Naive thymus-derived CD8-positive, alpha-beta T cell (primary cell): ENCODE results near the gene CAMTA1. TPM values are rescaled to one million over a fixed set of nuclear protein-coding genes. Genes with fewer than 3 reads are reported as not detected.
A peak's percentile ranks its signal among the peaks of the same experiment; 100 is the strongest.
"Not testable (repeated sequence)": the region's sequence is repeated elsewhere in the genome, so short reads cannot be mapped to it uniquely, and the experiment has no call there.

ENCODE experiments used
- ATAC-seq, 2 donors: fragments of 150-1000 bp; cut with Tn5 transposase in 1 of 2; sonication (Bioruptor Pico), chemical (Tn5 transposase) in 1 of 2; 1 replicate in 1 of 2; 2 replicates in 1 of 2; pipeline ENCODE4 v1.10.0; 2021; ENCODE audit warnings: mild to moderate bottlenecking in 2 of 2, moderate library complexity in 2 of 2
- POLR2A ChIA-PET: fragments of 350-600 bp; sonication (Branson Sonifier 250); formaldehyde crosslinking; loops from one replicate; lab custom pipeline; 2021; ENCODE audit warnings: antibody characterized with exemption; lab: Charles Lee
- DNase-seq, 10 donors: peaks; one replicate each; pipeline versions ENCODE4 v3.0.0 to v3.0.0-alpha.2; 2020 to 2022
- H3K27ac Mint-ChIP-seq, 10 donors: one replicate each; pipeline ENCODE4 v1.8.0; 2020 to 2022; ENCODE audit warnings: mild to moderate bottlenecking in 10 of 10, mixed read lengths in 10 of 10, moderate library complexity in 4 of 10, inconsistent platforms in 1 of 10
- H3K27me3 Mint-ChIP-seq, 5 donors: one replicate each; pipeline ENCODE4 v1.8.0; 2021 to 2022; ENCODE audit warnings: mixed read lengths in 5 of 5
- H3K36me3 Mint-ChIP-seq, 3 donors: one replicate each; pipeline ENCODE4 v1.8.0; 2020 to 2022; ENCODE audit warnings: mixed read lengths in 3 of 3, mild to moderate bottlenecking in 2 of 3, inconsistent platforms in 1 of 3
- H3K4me1 Mint-ChIP-seq, 4 donors: one replicate each; pipeline ENCODE4 v1.8.0; 2021 to 2022; ENCODE audit warnings: mixed read lengths in 4 of 4
- H3K4me3 Mint-ChIP-seq, 10 donors: one replicate each; pipeline ENCODE4 v1.8.0; 2020 to 2022; ENCODE audit warnings: mild to moderate bottlenecking in 10 of 10, mixed read lengths in 10 of 10, moderate library complexity in 6 of 10, inconsistent platforms in 1 of 10
- H3K9me3 Mint-ChIP-seq, 9 donors: one replicate each; pipeline ENCODE4 v1.8.0; 2020 to 2022; ENCODE audit warnings: mixed read lengths in 9 of 9, mild to moderate bottlenecking in 3 of 9, inconsistent platforms in 1 of 9, moderate library complexity in 1 of 9
- polyA plus RNA-seq, 3 donors: library from polyadenylated mRNA; unstranded; fragments of 300-500 nt; fragmentation: Illumina TruSeq; gene quantifications; one replicate each; pipeline ENCODE4 v1.2.3, GENCODE V29; 2021
- total RNA-seq, 8 experiments: library from RNA in 2 of 8; stranded (reverse) in 2 of 8; gene quantifications; one replicate each; pipeline ENCODE4 v1.2.3 and lab custom pipeline; 2021 to 2026

The CAMTA1 gene, protein sequence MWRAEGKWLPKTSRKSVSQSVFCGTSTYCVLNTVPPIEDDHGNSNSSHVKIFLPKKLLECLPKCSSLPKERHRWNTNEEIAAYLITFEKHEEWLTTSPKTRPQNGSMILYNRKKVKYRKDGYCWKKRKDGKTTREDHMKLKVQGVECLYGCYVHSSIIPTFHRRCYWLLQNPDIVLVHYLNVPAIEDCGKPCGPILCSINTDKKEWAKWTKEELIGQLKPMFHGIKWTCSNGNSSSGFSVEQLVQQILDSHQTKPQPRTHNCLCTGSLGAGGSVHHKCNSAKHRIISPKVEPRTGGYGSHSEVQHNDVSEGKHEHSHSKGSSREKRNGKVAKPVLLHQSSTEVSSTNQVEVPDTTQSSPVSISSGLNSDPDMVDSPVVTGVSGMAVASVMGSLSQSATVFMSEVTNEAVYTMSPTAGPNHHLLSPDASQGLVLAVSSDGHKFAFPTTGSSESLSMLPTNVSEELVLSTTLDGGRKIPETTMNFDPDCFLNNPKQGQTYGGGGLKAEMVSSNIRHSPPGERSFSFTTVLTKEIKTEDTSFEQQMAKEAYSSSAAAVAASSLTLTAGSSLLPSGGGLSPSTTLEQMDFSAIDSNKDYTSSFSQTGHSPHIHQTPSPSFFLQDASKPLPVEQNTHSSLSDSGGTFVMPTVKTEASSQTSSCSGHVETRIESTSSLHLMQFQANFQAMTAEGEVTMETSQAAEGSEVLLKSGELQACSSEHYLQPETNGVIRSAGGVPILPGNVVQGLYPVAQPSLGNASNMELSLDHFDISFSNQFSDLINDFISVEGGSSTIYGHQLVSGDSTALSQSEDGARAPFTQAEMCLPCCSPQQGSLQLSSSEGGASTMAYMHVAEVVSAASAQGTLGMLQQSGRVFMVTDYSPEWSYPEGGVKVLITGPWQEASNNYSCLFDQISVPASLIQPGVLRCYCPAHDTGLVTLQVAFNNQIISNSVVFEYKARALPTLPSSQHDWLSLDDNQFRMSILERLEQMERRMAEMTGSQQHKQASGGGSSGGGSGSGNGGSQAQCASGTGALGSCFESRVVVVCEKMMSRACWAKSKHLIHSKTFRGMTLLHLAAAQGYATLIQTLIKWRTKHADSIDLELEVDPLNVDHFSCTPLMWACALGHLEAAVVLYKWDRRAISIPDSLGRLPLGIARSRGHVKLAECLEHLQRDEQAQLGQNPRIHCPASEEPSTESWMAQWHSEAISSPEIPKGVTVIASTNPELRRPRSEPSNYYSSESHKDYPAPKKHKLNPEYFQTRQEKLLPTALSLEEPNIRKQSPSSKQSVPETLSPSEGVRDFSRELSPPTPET (N-terminal part only)
- total RNA-seq, result 10 to 100 TPM; 32.6 to 37.1 TPM
- polyA plus RNA-seq, result 10 to 100 TPM; 47.3 to 78.3 (median 67.4) TPM
- total RNA-seq (lab: John Stamatoyannopoulos, UW), result 9.8 to 20.5 (median 14.4) reads per million in 6 experiments

DNA sequence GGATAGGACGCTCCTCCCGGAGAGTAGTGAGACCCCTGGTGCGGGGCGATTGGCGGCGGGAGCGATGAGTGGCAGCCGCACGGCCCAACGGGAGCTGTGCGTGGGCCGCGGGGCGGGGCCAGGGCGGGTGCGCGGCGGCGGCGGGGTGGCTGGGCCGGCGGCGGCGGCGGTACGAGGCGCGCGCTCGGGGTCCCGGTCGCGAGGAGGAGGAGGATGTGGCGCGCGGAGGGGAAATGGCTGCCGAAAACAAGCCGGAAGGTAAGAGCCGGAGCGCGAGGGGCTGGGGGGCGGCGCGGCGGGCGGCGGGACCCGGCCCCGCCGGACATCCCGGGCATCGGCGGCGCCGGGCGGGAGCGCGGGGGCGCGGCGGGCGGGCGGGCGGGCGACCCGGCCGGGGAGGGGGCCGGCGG, at the start of gene CAMTA1:
TSS of gene CAMTA1 (plus strand) at position 137 of the 410 bp plus-strand sequence. CDS start at position 214, 77 bp downstream.
- Mint-ChIP-seq H3K27ac (peak within 1 kb of the TSS; percentile 88 to 98 (median 96)), H3K36me3 (peaks cover 0 to 2% (median 0%) of the 10 kb centered on the region in 3 donors), H3K9me3 (no peaks in the 10 kb centered on the region), H3K27me3 (no peaks in the 10 kb centered on the region), H3K4me1 (peaks cover 28 to 52% (median 49%) of the 10 kb centered on the region in 4 donors), H3K4me3 (peak within 1 kb of the TSS; percentile 83 to 98 (median 96))
- POLR2A ChIA-PET, result interaction anchor here (0.6 to 2.3 kb wide), 8 partner anchors 10 to 1177 kb away, joined by 3 to 12 read pairs (median 6); partner anchors contain the start of genes DNAJC11, KLHL21, PARK7 and ZBTB48
- DNase-seq (peak in 2 of 10 donors; percentile 97 to 99), ATAC-seq (peak; percentile 81 to 85)

DNA sequence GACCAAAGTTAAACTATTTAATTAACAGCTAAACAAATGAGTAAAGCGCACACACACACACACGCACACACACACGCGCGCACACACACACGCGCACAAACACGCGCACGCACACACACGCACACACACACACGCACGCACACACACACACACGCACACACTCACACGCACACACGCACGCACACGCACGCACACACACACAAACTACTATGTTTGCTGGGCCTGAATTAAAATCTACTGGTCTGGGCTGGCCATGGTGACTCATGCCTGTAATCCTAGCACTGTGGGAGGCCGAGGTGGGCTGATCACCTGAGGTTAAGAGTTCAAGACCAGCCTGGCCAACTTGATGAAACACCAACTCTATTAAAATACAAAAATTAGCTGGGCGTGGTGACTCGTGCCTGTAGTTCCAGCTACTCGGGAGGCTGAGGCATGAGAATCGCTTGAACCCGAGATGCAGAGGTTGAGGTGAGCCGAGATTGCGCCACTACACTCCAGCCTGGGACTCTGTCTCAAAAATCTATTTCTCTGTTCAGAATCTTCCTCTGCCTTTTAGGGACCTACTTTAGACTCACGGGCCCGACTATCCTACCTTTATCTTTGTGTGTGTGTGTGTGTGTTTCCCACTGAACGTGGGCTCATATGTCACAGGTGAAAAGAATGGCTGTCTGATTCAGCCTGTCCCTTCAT, 46.1 kb upstream of the CAMTA1 start:
- POLR2A ChIA-PET, result no interaction called here
- H3K27ac Mint-ChIP-seq, result peak overlapping the region in 2 of 10 donors; percentile 61 to 71
- ATAC-seq (no peak), DNase-seq (no peak)
- peaks cover 5 to 21% (median 11%) of the 10 kb centered on the region in 4 donors for H3K4me1 Mint-ChIP-seq
- no peaks in the 10 kb centered on the region for H3K9me3 Mint-ChIP-seq
- peaks cover 2 to 8% (median 3%) of the 10 kb centered on the region in 5 donors for H3K27me3 Mint-ChIP-seq
- H3K36me3 Mint-ChIP-seq, result no peaks in the 10 kb centered on the region
- H3K4me3 Mint-ChIP-seq, result no peak overlapping the region

DNA sequence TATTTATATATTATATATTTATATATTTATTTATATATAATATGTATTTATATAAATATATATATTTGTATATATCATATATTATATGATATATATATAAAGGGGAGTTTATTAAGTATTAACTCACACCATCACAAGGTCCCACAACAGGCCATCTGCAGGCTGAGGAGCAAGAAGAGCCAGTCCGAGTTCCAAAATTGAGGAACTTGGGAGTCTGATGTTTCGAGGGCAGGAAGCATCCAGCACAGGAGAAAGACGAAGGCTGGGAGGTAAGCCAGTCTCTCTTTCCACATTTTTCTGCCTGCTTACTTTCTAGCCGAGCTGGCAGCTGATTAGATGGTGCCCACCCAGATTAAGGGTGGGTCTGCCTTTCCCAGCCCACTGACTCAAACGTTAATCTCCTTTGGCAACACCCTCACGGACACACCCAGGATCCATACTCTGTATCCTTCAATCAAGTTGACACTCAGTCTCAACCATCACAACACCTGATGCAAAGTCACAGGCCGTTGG, 42.5 kb upstream of the CAMTA1 start:
- not testable (repeated sequence) for H3K27me3 Mint-ChIP-seq, ATAC-seq, H3K9me3 Mint-ChIP-seq, DNase-seq, H3K36me3 Mint-ChIP-seq, H3K4me3 Mint-ChIP-seq
- Mint-ChIP-seq H3K27ac (peak overlapping the region in 2 of 10 donors; percentile 42 to 77), H3K4me1 (peaks cover 3 to 15% (median 11%) of the 10 kb centered on the region in 4 donors)
- POLR2A ChIA-PET, result interaction anchor here (2.4 kb wide), 1 partner anchor 42 kb away, joined by 12 read pairs; the partner anchor contains the start of gene CAMTA1

DNA sequence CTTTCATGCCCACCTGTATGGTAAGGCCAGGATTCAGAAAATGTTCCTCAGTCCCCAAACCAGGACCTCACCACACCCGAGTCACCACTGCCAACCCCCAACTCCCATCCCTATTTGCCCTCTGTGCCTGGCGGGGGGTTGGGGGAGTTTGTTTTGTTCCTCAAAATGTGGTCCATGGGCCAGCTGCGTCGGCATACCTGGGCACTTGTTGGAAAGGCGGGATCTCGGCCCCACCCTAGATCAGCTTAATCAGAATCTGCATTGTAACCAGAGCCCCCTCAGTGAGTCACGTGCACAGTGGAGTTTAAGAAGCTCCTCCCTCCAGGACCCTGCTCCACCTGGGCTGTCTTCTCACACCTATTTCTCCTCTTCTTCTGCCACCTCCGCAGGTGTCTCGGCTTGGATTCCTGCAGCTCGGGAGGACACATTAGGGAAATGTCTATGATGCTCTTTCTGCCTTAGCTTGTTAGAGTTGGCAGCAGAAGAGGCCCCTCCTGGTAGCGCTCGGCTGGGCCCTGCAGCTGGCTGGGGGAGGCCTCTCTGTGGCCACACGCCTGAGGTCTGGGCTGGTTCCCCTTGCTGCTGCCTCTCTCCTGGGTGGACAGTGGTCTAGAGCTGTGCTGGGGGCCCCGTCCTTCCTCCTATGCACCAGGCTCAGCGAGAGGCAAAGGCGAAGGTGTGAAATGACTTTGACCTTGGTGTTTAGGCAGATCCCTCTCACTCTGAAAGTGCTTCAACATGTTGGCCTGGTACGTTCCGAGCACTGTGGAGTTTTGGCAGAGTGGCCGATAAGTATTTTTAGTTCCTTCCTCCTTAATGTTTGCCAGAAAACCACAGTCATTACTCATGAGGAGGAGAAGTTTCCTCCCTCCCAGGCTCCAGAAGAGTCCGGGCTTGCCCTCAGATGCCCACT, 41.8 kb upstream of the CAMTA1 start:
- Mint-ChIP-seq H3K27me3 (peaks cover 0 to 9% (median 8%) of the 10 kb centered on the region in 5 donors), H3K4me3 (peak overlapping the region in 3 of 10 donors; percentile 16 to 31 (median 20)), H3K9me3 (no peaks in the 10 kb centered on the region), H3K36me3 (no peaks in the 10 kb centered on the region), H3K27ac (peak overlapping the region in 2 of 10 donors; percentile 35 to 77), H3K4me1 (peaks cover 3 to 15% (median 11%) of the 10 kb centered on the region in 4 donors)
- ATAC-seq (peak; percentile 51 to 54), DNase-seq (peak in 6 of 10 donors; percentile 6 to 76 (median 48))
- POLR2A ChIA-PET, result interaction anchor here (0.8 to 2.4 kb wide), 2 partner anchors 41 to 42 kb away, joined by 4 to 12 read pairs; partner anchors contain the start of genes CAMTA1 and DNAJC11

DNA sequence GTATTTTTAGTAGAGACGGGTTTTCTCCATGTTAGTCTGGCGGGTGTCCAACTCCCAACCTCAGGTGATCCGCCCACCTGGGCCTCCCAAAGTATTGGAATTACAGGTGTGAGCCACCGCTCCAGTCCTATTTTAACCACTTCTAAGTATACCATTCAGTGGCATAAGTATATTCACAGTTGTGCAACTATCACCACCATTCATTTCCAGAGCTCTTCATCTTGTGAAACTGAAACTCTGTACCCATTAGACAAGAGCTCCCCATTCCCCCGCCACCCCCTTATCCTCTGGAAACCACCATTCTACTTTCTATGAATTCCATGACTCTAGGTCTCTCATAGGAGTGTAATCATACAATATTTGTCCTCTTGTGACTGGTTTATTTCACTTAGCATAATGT, 40.2 kb upstream of the CAMTA1 start:
- POLR2A ChIA-PET, result interaction anchor here (0.6 kb wide), 1 partner anchor 350 kb away, joined by 5 read pairs; no protein-coding TSS in a partner anchor
- Mint-ChIP-seq H3K27me3 (peaks cover 0 to 18% (median 8%) of the 10 kb centered on the region in 5 donors), H3K27ac (no peak overlapping the region), H3K36me3 (no peaks in the 10 kb centered on the region), H3K4me1 (peaks cover 3 to 15% (median 11%) of the 10 kb centered on the region in 4 donors), H3K9me3 (no peaks in the 10 kb centered on the region), H3K4me3 (no peak overlapping the region)
- ATAC-seq (no peak), DNase-seq (peak in 1 of 10 donors; percentile 17)

DNA sequence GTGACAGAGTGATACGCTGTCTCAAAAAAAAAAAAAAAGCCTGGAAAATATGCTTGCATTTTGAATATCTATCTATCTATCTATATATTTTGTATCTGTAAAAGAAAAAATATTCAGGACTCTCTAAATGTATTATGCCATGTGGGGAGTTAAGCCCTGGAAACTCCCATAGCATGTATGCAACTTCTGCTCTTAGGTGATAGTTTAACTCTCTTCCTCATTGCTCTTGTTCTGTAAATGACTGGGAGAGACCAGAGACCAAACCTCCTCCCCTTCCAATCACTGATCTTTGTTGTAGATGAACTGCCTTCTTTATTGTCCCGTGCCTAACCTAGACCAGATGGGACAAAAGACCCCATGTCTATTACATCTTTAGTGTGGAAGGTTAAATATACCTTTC, 37.6 kb upstream of the CAMTA1 start:
- POLR2A ChIA-PET, result no interaction called here
- DNase-seq (no peak), ATAC-seq (no peak)
- no peaks in the 10 kb centered on the region for H3K9me3 Mint-ChIP-seq
- H3K36me3 Mint-ChIP-seq, result no peaks in the 10 kb centered on the region
- peak overlapping the region in 1 of 10 donors; percentile 16 for H3K27ac Mint-ChIP-seq
- peaks cover 7 to 24% (median 14%) of the 10 kb centered on the region in 5 donors for H3K27me3 Mint-ChIP-seq
- peaks cover 3 to 16% (median 11%) of the 10 kb centered on the region in 4 donors for H3K4me1 Mint-ChIP-seq
- H3K4me3 Mint-ChIP-seq, result no peak overlapping the region

DNA sequence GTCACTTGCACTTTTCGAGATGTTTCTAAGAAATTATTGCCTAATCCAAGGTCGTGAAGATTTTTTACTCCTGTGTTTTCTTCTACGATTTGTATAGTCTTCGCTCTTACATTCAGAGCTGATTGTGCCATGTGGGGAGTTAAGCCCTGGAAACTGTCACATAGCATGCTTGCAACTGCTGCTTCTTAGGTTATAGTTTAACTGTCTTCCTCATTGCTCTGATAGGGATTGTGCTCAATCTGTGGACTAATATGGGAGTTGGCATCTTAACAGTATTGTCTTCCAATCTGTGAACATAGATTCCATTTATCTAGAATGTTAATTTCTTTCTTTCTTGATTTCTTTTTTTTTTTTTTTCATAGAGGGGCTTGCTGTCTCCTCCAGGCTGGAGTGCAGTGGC, 34.8 kb upstream of the CAMTA1 start:
- Mint-ChIP-seq H3K4me3 (no peak overlapping the region), H3K9me3 (no peaks in the 10 kb centered on the region), H3K36me3 (no peaks in the 10 kb centered on the region), H3K27me3 (peaks cover 20 to 39% (median 27%) of the 10 kb centered on the region in 5 donors), H3K27ac (no peak overlapping the region), H3K4me1 (peaks cover 0 to 2% (median 0%) of the 10 kb centered on the region in 4 donors)
- ATAC-seq (no peak), DNase-seq (no peak)
- POLR2A ChIA-PET, result interaction anchor here (0.7 kb wide), 1 partner anchor 36 kb away, joined by 3 read pairs; no protein-coding TSS in a partner anchor

DNA sequence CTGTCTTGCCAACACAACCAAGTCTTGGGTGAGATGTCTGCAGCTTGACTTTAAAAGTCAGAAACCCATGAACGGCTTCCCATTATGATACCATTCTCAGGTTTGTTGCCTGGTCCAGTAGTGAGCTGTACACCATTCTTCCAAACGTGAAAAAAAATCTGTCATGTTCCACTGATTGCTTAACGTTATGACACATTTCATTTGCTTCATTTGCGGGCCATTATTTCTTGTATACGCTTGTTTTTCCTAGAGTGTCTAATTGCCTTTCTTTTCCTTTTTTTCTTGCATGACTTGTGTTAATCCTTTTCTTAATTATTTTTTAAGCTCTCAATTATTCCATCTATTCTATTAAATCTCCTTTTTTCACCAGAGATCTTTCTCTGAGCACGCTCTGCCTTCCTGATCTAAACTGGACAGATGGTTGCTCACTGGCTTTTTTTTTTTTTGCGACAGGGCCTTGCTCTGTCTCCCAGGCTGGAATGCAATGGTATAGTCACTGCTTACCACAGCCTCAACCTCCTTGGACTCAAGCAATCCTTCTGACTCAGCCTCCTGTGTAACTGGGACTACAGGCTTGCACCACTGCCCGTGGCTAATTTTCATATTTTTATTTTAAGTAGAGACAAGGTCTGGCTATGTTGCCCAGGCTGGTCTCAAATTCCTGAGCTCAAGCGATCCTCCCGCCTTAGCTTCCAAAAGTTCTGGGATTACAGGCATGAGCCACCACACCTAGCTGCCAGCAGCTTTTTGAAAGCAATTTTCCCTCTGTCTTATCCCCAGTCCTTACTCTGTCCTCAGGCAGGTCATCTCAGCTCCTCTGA, 31.7 kb upstream of the CAMTA1 start:
- Mint-ChIP-seq H3K36me3 (no peaks in the 10 kb centered on the region), H3K4me3 (no peak overlapping the region), H3K9me3 (no peaks in the 10 kb centered on the region), H3K27ac (no peak overlapping the region), H3K27me3 (peaks cover 13 to 31% (median 28%) of the 10 kb centered on the region in 5 donors), H3K4me1 (peaks cover 0 to 6% (median 0%) of the 10 kb centered on the region in 4 donors)
- ATAC-seq (no peak), DNase-seq (no peak)
- POLR2A ChIA-PET, result no interaction called here

DNA sequence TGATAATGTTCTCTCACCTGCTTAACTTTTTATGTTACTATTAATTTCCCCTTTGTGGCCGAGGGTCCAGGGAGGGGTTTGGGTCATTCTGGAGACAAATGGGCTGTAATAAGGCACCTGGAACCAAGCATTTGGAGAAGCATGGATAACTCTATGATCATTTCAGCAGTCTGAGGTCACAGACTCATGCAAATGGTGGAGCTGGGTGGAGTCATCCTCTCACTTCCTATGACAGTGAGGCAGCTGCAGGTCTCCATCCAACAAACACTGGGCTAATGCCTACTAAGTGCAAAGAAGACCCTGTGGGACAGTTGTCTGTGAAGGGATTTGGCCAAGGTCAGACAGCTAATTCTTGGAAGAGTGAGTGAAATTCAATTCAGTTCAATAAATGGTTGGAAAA, 28.8 kb upstream of the CAMTA1 start:
- POLR2A ChIA-PET, result no interaction called here

More for the DNA sequence above, 28.8 kb upstream of the CAMTA1 start:
- ATAC-seq (no peak), DNase-seq (no peak)
- no peaks in the 10 kb centered on the region for H3K9me3 Mint-ChIP-seq
- H3K27ac Mint-ChIP-seq, result no peak overlapping the region
- H3K27me3 Mint-ChIP-seq, result peaks cover 10 to 28% (median 21%) of the 10 kb centered on the region in 5 donors
- no peaks in the 10 kb centered on the region for H3K36me3 Mint-ChIP-seq
- peak overlapping the region in 1 of 10 donors; percentile 30 for H3K4me3 Mint-ChIP-seq
- H3K4me1 Mint-ChIP-seq, result peaks cover 0 to 6% (median 0%) of the 10 kb centered on the region in 4 donors
